ENCODE data around the gene PRKAG1. TPM values are rescaled to one million over a fixed set of nuclear protein-coding genes. Genes with fewer than 3 reads are reported as not detected.

The PRKAG1 gene
- total RNA-seq, 2 experiments from 2014 or later = 57.9 to 60.9 TPM

- Mint-ChIP-seq H3K36me3 (no peaks in the 10 kb centered on the region), H3K4me3 (no peak overlapping the region), H3K27ac (no peak overlapping the region), H3K27me3 (peaks cover 8% of the 10 kb centered on the region), H3K9me3 (no peaks in the 10 kb centered on the region), H3K4me1 (peaks cover 13% of the 10 kb centered on the region)
- no peak for DNase-seq
These were observed 53.2 kb downstream of the PRKAG1 start for GRCh38 chr12:48965298-48965838.

GRCh38 chr12:48961801-48962200 lies 56.8 kb downstream of the PRKAG1 start:
- no peaks in the 10 kb centered on the region for H3K36me3 Mint-ChIP-seq
- no peaks in the 10 kb centered on the region for H3K9me3 Mint-ChIP-seq

GRCh38 chr12:48961331-48961730 lies 57.2 kb downstream of the PRKAG1 start:
- peaks cover 11% of the 10 kb centered on the region for H3K4me1 Mint-ChIP-seq
- no peaks in the 10 kb centered on the region for H3K36me3 Mint-ChIP-seq
- no peak overlapping the region for H3K27ac Mint-ChIP-seq
- H3K27me3 Mint-ChIP-seq = peaks cover 11% of the 10 kb centered on the region
- no peak overlapping the region for H3K4me3 Mint-ChIP-seq
- DNase-seq = no peak
- H3K9me3 Mint-ChIP-seq = no peaks in the 10 kb centered on the region

More at GRCh38 chr12:48961801-48962200, 56.8 kb downstream of the PRKAG1 start:
- no peak for DNase-seq
- H3K27me3 Mint-ChIP-seq = peaks cover 11% of the 10 kb centered on the region
- no peak overlapping the region for H3K4me3 Mint-ChIP-seq
- peaks cover 6% of the 10 kb centered on the region for H3K4me1 Mint-ChIP-seq
- H3K27ac Mint-ChIP-seq = no peak overlapping the region

GRCh38 chr12:48960834-48961233 lies 57.7 kb downstream of the PRKAG1 start:
- H3K27me3 Mint-ChIP-seq = peaks cover 11% of the 10 kb centered on the region
- peaks cover 5% of the 10 kb centered on the region for H3K36me3 Mint-ChIP-seq
- DNase-seq = no peak
- peaks cover 16% of the 10 kb centered on the region for H3K4me1 Mint-ChIP-seq
- no peak overlapping the region for H3K4me3 Mint-ChIP-seq
- no peaks in the 10 kb centered on the region for H3K9me3 Mint-ChIP-seq
- no peak overlapping the region for H3K27ac Mint-ChIP-seq

- peaks cover 7% of the 10 kb centered on the region for H3K27me3 Mint-ChIP-seq
- peaks cover 27% of the 10 kb centered on the region for H3K4me1 Mint-ChIP-seq
- peaks cover 11% of the 10 kb centered on the region for H3K36me3 Mint-ChIP-seq
- no peak for DNase-seq
- H3K27ac Mint-ChIP-seq = no peak overlapping the region
- H3K9me3 Mint-ChIP-seq = no peaks in the 10 kb centered on the region
- peak overlapping the region; percentile 92 for H3K4me3 Mint-ChIP-seq
These were observed 60.6 kb downstream of the PRKAG1 start for GRCh38 chr12:48958049-48958388.

- peak within 1 kb of the TSS; percentile 89 for H3K27ac Mint-ChIP-seq
- H3K4me3 Mint-ChIP-seq = peak within 1 kb of the TSS; percentile 92
- peaks cover 7% of the 10 kb centered on the region for H3K27me3 Mint-ChIP-seq
- H3K9me3 Mint-ChIP-seq = no peaks in the 10 kb centered on the region
- peaks cover 29% of the 10 kb centered on the region for H3K4me1 Mint-ChIP-seq
- DNase-seq = peak; percentile 93
- peaks cover 13% of the 10 kb centered on the region for H3K36me3 Mint-ChIP-seq
These were observed 61.2 kb downstream of the PRKAG1 start, which contains the start of gene ARF3 for GRCh38 chr12:48957141-48958048. TSS of gene ARF3 (minus strand) at chr12:48957487. CDS start at chr12:48941095, 16,392 bp downstream.

- H3K9me3 Mint-ChIP-seq = no peaks in the 10 kb centered on the region
- H3K4me3 Mint-ChIP-seq = peak overlapping the region; percentile 92
- H3K36me3 Mint-ChIP-seq = peaks cover 14% of the 10 kb centered on the region
- DNase-seq = peak; percentile 32
- peaks cover 7% of the 10 kb centered on the region for H3K27me3 Mint-ChIP-seq
- peak overlapping the region; percentile 89 for H3K27ac Mint-ChIP-seq
- H3K4me1 Mint-ChIP-seq = peaks cover 30% of the 10 kb centered on the region
These were observed 62.1 kb downstream of the PRKAG1 start for GRCh38 chr12:48956279-48957140.

- no peak overlapping the region for H3K4me3 Mint-ChIP-seq
- no peak overlapping the region for H3K27ac Mint-ChIP-seq
- peaks cover 14% of the 10 kb centered on the region for H3K36me3 Mint-ChIP-seq
These were observed 63.6 kb downstream of the PRKAG1 start for GRCh38 chr12:48954841-48955501.

GRCh38 chr12:48954061-48954460 lies 64.5 kb downstream of the PRKAG1 start:
- no peak overlapping the region for H3K4me3 Mint-ChIP-seq
- H3K4me1 Mint-ChIP-seq = peaks cover 30% of the 10 kb centered on the region
- H3K27me3 Mint-ChIP-seq = peaks cover 3% of the 10 kb centered on the region
- no peak overlapping the region for H3K27ac Mint-ChIP-seq
- no peak for DNase-seq
- H3K9me3 Mint-ChIP-seq = no peaks in the 10 kb centered on the region
- peaks cover 18% of the 10 kb centered on the region for H3K36me3 Mint-ChIP-seq

More at GRCh38 chr12:48954841-48955501, 63.6 kb downstream of the PRKAG1 start:
- H3K27me3 Mint-ChIP-seq = peaks cover 7% of the 10 kb centered on the region
- H3K9me3 Mint-ChIP-seq = no peaks in the 10 kb centered on the region
- H3K4me1 Mint-ChIP-seq = peaks cover 30% of the 10 kb centered on the region
- no peak for DNase-seq

- Mint-ChIP-seq H3K27me3 (no peaks in the 10 kb centered on the region), H3K4me3 (no peak overlapping the region), H3K9me3 (no peaks in the 10 kb centered on the region), H3K36me3 (peaks cover 23% of the 10 kb centered on the region), H3K4me1 (peaks cover 28% of the 10 kb centered on the region), H3K27ac (no peak overlapping the region)
- DNase-seq = no peak
These were observed 65.9 kb downstream of the PRKAG1 start for GRCh38 chr12:48952691-48953090.

Other genes with a start within 250 kb of the PRKAG1 start
- under 1 TPM in 1 of 2 experiments, not detected in 1; 0.18 TPM for gene ADCY6, start 229.7 kb downstream of the PRKAG1 start, total RNA-seq
- gene CACNB3, start 200.3 kb downstream of the PRKAG1 start, total RNA-seq = 1 to 10 TPM; 4.4 to 4.6 TPM
- 100 to 1,000 TPM; 123 to 129 TPM for gene DDX23, start 166.6 kb downstream of the PRKAG1 start, total RNA-seq
- 1 to 10 TPM; 2.6 to 3.1 TPM for gene RND1, start 152.9 kb downstream of the PRKAG1 start, total RNA-seq
- 100 to 1,000 TPM in 1 of 2 experiments, 10 to 100 TPM in 1; 97.4 to 104 TPM for gene FKBP11, start 93.3 kb downstream of the PRKAG1 start, total RNA-seq
- gene ARF3, start 61.3 kb downstream of the PRKAG1 start, total RNA-seq = 10 to 100 TPM; 81.8 to 82.5 TPM
- gene WNT10B, start 47.0 kb downstream of the PRKAG1 start, total RNA-seq = under 1 TPM; 0.24 to 0.39 TPM
- not detected for gene WNT1, start 40.5 kb downstream of the PRKAG1 start, total RNA-seq
- gene DDN, start 19.4 kb downstream of the PRKAG1 start, total RNA-seq = 1 to 10 TPM; 1.3 to 1.4 TPM
- 10 to 100 TPM; 45.3 to 47.5 TPM for gene KMT2D, start 42.0 kb upstream of the PRKAG1 start, total RNA-seq
- 10 to 100 TPM; 11.0 to 13.2 TPM for gene RHEBL1, start 51.2 kb upstream of the PRKAG1 start, total RNA-seq
- not detected for gene DHH, start 76.0 kb upstream of the PRKAG1 start, total RNA-seq
- gene LMBR1L, start 92.1 kb upstream of the PRKAG1 start, total RNA-seq = 10 to 100 TPM; 21.9 to 25.4 TPM
- 1,000 to 10,000 TPM; 2,350 to 2,390 TPM for gene TUBA1B, start 112.6 kb upstream of the PRKAG1 start, total RNA-seq
- gene TUBA1A, start 170.3 kb upstream of the PRKAG1 start, total RNA-seq = 10 to 100 TPM; 54.3 to 55.0 TPM
- gene TUBA1C, start 246.3 kb upstream of the PRKAG1 start, total RNA-seq = 100 to 1,000 TPM; 315 to 343 TPM

Data from activated naive CD8-positive, alpha-beta T cell treated with anti-CD3 and anti-CD28 coated beads for 36 hours (primary cell).